ENCODE measurements around the gene DPP7. TPM values are rescaled to one million over a fixed set of nuclear protein-coding genes. Genes with fewer than 3 reads are reported as not detected.

The DPP7 gene
- total and polyA plus RNA-seq, 9 of the 15 experiments (the other 6 are each of a cell fraction or from before 2014, with no cell fraction given): 0.99 to 365 (median 132) TPM

DNA sequence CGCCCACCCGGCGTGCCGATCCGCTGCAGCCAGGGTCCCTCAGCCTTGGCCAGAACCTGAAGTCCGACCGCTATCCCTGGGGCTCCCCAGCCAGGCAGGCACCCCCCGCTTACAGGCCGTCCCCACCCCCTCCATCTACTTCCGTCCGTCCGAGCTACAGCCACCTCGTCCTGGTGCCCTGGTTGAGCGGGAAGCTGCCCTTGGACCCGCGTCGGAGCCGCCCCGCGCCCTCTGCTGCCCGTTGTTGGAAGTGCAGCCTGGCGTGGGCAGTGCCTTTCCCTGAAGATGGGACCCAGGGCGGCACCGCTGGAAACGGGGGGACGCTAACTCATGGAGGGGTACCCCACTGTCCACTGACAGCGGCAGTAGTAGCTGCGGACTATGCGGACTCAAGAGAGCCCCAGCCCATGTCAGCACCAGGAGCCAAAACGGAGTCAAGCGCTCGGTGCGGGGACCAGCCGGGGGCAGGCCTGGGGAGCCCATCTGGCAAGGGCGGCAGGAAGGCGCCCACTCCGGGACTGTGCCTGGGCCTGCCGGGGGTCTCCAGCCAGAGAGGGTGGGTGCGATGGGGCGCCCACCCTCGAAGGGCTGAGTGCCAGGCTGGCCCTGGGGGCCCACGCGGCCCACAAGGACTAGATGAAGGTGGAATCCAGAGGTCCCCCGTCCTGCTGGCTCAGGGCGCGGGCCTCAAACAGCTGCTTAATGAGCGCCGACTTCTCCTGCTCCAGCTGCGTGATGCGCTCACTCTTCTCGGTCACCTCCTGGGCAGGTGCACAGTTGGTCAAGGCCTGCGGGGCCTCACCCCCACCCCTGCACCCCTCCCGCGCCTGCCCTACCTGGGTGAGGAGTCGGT is 50.3 kb downstream of the DPP7 start (continued):
- TF ChIP-seq MTA3 (IDR thresholded peaks at IDR 0.05; ENCODE audit: borderline replicate concordance) (0 out of 2 replicates have a peak, but pooled peaks have one; percentile 26), CREM (IDR thresholded peaks at IDR 0.05; ENCODE audit: low read depth) (peak; percentile 80), EGR1 (conservative IDR thresholded peaks at IDR 0.05) (peak; percentile 24; the same call in 1 of the 2 replicates), BRF1 (IDR thresholded peaks at IDR 0.05; ENCODE audit: borderline replicate concordance, extremely low read depth, insufficient read length) (no peak), ZNF146 (CRISPR knock-in tag; IDR thresholded peaks at IDR 0.05; ENCODE audit: unreplicated experiment) (no peak), ATF1 (CRISPR knock-in tag; IDR thresholded peaks at IDR 0.05) (no peak), ATF1 (tag; IDR thresholded peaks at IDR 0.05) (0 out of 2 replicates have a peak, but pooled peaks have one; percentile 9), TEAD1 (CRISPR knock-in tag; IDR thresholded peaks at IDR 0.05) (no peak), TFAM (CRISPR knock-in tag; conservative IDR thresholded peaks at IDR 0.05) (no peak), SETDB1 (IDR thresholded peaks at IDR 0.05; ENCODE audit: low read length) (no peak), FOXM1 (IDR thresholded peaks at IDR 0.05; ENCODE audit: low read depth) (no peak), FOXM1 (CRISPR knock-in tag; IDR thresholded peaks at IDR 0.05; ENCODE audit: low read depth) (no peak), SAFB2 (IDR thresholded peaks at IDR 0.05; ENCODE audit: borderline replicate concordance, low read depth, low read length, severe bottlenecking) (no peak), PRPF4 (IDR thresholded peaks at IDR 0.05; ENCODE audit: insufficient read depth, low read depth, low read length, poor library complexity, severe bottlenecking) (no peak), TOE1 (IDR thresholded peaks at IDR 0.05; ENCODE audit: borderline replicate concordance) (no peak), TOE1 (CRISPR knock-in tag; IDR thresholded peaks at IDR 0.05; ENCODE audit: borderline replicate concordance, low read depth) (no peak), ZNF766 (CRISPR knock-in tag; conservative IDR thresholded peaks at IDR 0.05) (no peak), ZNF184 (CRISPR knock-in tag; IDR thresholded peaks at IDR 0.05) (no peak), ZNF77 (CRISPR knock-in tag; IDR thresholded peaks at IDR 0.05) (no peak), ZBTB17 (CRISPR knock-in tag; IDR thresholded peaks at IDR 0.05) (no peak), NFYB (IDR thresholded peaks at IDR 0.05; ENCODE audit: extremely low read depth, insufficient read length) (no peak), CBX2 (IDR thresholded peaks at IDR 0.05; ENCODE audit: insufficient read depth, low read length, poor library complexity, severe bottlenecking) (no peak), NCOA6 (IDR thresholded peaks at IDR 0.05) (no peak), HNRNPL (IDR thresholded peaks at IDR 0.05; ENCODE audit: low read depth, low read length) (peak; percentile 27; the same call in 1 of the 2 replicates), POLR3A (IDR thresholded peaks at IDR 0.05; ENCODE audit: borderline replicate concordance, extremely low read depth, insufficient read depth, insufficient read length) (no peak), SMC3 (conservative IDR thresholded peaks at IDR 0.05; ENCODE audit: insufficient read depth, low read depth, low read length) (peak; percentile 74)
- TF ChIP-seq, protein P1, sequence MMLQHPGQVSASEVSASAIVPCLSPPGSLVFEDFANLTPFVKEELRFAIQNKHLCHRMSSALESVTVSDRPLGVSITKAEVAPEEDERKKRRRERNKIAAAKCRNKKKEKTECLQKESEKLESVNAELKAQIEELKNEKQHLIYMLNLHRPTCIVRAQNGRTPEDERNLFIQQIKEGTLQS (IDR thresholded peaks at IDR 0.05): no peak
- TF ChIP-seq, protein P1 (CRISPR knock-in tag; conservative IDR thresholded peaks at IDR 0.05): no peak
- TF ChIP-seq, protein P2, sequence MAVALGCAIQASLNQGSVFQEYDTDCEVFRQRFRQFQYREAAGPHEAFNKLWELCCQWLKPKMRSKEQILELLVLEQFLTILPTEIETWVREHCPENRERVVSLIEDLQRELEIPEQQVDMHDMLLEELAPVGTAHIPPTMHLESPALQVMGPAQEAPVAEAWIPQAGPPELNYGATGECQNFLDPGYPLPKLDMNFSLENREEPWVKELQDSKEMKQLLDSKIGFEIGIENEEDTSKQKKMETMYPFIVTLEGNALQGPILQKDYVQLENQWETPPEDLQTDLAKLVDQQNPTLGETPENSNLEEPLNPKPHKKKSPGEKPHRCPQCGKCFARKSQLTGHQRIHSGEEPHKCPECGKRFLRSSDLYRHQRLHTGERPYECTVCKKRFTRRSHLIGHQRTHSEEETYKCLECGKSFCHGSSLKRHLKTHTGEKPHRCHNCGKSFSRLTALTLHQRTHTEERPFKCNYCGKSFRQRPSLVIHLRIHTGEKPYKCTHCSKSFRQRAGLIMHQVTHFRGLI (CRISPR knock-in tag; IDR thresholded peaks at IDR 0.05): no peak

Measured in K562 (cell line).